ENCODE data around the gene TSPAN7.

Gene TSPAN7

DNA sequence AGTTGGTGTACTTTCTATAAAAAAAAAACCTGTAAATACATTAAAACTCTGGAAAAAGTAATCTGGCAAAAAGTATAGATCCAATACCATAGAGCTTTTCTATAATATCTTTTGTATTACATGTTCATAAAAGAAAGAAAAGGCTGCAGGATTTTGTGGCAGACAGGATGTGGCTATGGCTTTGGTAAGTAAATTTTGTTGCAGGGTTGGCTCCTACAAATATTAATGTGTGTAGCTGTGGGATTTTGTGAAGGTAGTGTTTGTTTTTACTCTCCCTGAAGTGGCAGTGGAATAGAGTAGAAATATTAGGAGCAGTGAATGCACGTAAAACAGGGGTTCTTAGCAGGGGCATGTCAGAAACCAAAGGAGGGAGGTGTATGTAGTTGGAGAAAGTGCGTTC, 84.8 kb downstream of the TSPAN7 start:
- no peak for DNase-seq (ENCODE audit: low read depth in 2 of 2)

DNA sequence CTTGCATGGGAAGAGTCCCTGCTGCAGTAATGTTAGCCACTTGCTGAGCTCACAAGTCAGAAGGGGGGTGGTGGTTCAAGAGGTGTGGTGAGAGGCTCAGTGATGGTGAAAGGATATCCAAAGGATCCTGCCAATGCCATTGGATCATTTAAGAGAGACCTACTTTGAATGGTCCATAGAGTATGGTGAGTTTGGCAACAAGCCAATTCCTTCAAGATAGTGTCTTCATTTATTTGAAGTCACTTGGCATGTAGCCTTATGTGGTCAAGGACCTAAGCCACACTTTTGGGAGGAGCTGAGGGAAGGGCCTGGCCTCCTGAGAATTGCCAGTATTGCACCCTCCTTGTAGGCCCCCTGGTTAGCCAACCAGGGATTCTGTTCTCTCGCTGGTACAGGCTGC, 87.9 kb downstream of the TSPAN7 start:
- no peak for DNase-seq (ENCODE audit: low read depth in 2 of 2)

DNA sequence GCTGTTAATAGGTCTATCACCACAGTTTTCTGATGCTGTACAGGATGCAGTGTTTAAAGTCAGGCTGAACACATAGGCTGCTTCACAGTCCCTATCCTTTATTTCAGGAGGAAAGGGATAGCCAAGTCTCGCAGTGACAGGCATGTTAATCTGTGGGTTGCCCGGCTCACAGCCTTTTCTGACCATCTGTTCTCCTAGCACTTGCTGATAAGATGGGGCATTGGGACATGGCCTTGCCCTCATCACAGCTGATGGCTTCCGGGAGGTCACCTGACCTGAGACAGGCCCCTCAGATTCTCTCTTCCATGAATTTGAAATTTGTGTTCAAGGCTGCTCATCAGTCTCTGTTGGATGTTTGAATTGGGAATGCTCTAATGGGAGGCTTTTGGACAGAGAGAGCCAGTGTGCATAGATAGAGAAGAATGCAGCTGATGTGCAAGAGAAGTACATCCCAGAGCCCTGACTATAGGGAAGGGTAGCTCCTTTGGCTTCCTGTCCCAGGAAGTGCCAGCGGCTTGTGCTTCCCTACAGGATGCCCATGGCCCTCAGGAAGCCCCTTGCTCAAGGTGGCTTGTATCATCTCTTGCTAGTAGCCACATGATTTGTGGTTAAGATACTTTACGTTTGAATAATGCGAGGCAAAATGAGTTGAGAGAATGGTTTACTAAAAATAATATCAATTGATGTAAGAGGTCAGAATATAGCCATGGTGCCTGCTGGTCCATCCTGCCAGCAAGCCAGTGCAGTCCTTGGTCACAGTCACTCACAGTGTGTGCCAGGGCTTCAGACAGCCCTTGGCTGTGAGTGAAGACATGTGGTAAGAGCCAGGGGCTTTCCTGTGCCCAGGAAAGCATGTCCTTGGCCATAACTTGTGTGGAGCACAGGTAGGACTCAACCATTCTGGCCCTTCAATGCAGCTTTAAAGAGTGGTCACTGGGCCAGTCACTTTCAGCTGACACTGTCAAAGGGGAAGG, 88.6 kb downstream of the TSPAN7 start:
- no peak for DNase-seq (ENCODE audit: low read depth in 2 of 2)

DNA sequence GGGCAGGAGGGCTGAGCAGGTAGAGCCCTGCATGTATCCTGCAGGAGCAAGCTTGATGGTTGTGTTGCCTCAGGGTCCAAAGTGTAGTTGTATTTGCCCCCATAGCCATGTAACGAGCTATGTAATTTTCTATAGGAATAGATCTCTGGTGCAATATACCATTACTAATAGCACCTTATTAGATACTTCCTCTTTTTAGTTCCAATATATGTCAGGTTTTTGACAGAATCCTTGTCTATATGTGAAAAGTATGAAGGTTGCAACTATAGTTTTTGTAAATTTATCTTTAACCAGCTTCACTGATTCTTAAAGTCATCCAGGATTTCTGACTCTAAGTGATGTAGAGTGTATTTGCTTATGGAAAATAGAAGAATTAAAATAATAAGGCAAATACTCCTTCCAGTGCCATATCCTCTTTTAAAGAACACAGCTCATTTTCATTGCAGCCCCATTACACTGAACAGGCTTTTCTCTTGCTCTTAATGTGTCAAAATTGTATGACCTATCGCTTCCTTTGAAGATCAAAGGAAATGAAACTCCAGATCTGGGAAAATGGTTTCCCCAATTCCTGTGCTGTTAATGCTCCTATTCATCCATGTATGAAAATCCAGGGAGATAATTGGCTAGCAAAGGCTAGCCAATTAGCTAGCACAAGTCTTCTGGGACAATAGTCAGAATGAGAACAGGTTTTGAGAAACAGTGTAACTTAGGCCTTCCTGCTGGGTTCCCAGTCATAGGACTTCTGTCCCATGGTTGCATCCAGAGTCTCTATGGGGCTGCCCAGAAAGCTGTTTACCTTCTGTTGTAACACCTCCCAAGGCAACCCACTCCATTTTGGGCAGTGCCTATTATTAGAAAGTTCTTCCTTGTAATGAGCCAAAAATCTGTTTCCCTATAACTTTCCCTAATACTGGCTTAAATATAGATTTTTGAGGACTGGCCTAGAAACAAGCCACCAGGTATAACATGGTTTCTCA, 90.6 kb downstream of the TSPAN7 start:
- DNase-seq (ENCODE audit: low read depth in 2 of 2) = no peak

DNA sequence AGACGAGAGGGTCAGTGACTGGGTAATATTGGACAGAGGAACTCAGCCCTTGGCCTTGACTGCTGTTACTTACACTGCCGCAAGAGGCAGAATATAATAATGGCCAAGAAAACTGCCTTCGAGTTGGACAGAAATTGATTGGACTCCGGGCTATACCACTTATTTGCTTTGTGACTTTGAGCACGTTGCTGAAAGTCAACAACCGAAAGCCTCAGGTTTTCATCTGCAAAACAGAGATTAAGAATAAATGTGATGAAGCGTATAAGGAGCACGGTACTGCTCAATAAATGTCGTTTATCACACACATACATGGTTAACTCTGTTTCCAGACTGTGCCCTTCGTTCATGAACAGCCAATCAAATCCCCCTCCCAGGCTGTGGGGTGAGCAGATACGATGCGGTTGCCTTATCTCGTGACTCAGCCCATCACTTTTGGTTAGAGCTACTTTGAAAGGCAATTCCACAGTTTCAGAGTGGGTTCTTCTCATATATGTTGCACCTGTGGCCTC, 91.6 kb downstream of the TSPAN7 start:
- no peak for DNase-seq (ENCODE audit: low read depth in 2 of 2)

- no peak for DNase-seq (ENCODE audit: low read depth in 2 of 2)
These were observed 93.0 kb downstream of the TSPAN7 start for GRCh38 chrX:38654302-38654701.

DNA sequence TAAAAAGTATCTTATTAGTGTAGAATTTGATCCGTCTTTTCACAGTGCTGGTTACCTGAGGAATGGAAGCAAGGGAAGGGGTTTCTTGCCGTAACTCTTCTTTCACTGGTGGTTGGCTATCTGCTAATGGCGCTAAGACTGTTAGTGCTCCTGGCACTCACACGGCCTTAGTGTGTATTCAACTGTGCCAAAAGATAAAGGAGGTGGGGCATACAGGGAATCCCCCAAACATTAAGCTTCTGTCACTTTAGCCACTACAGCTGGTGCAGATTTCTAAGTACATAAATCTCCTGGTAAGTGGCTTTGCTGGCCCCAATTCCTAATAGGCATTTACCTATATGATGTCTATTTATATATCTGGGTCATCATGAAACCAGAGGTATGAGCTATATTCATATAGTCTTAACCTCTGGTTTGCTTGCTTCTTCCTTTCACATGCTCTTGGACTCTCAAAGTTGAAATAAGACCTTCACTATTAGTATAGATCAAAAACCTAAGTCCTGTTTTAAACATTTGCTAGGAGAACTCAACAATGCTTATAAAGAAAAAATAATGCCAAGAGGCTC, 95.1 kb downstream of the TSPAN7 start:
- DNase-seq (ENCODE audit: low read depth in 2 of 2) = no peak

GRCh38 chrX:38657562-38657961, 96.2 kb downstream of the TSPAN7 start:
- no peak for DNase-seq (ENCODE audit: low read depth in 2 of 2)

DNA sequence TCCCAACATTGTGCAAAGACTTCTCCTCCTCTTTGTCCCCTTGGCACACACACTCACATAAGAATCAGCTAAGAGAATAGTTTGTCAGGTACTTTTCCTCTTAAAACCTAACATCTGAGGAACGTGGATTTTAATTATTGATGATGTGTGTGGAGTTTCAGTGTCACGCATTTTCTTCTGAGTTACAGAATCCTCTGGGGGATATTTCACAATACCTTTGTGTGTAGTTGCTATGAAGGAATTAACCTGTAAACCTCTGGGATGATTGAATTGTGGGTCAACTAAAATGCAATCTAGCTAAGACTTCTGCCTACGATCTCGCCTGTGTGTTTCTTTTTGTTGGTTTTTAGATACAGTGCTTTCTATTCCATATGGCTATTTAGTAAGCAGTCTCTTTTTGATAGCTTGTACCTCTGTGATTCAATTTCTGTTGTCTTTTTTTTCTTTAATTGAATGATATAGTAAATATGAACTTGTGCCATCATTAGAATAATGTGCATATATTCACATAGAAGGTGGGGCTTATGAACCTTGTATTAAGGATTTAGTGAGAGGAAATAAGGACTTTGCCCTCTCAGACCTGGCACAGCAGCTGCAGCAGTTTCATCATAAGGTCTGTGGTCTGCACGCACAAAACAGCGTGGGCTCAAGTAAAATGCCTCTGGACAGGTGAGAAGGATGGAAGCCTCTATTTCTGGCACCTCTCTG, 99.2 kb downstream of the TSPAN7 start:
- DNase-seq (ENCODE audit: low read depth in 2 of 2) = no peak

DNA sequence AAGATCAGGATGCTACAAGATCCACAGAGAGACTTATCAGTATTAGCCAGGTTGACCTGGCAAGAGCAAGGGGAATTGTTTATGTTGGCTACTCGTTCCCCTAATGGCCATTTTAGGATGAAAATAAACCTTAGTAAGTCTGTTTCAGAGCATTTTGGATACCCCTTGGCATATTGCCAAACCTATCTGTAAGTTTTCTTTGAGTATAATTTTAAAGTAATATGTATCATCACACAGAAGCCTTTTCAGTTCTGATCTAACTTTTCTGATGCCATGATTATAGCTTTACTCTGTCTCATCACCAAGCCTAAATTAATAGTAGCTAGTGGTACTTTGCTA, 99.7 kb downstream of the TSPAN7 start:
- no peak for DNase-seq (ENCODE audit: low read depth in 2 of 2)

GRCh38 chrX:38661561-38661960, 100.2 kb downstream of the TSPAN7 start:
- no peak for DNase-seq (ENCODE audit: low read depth in 2 of 2)

DNA sequence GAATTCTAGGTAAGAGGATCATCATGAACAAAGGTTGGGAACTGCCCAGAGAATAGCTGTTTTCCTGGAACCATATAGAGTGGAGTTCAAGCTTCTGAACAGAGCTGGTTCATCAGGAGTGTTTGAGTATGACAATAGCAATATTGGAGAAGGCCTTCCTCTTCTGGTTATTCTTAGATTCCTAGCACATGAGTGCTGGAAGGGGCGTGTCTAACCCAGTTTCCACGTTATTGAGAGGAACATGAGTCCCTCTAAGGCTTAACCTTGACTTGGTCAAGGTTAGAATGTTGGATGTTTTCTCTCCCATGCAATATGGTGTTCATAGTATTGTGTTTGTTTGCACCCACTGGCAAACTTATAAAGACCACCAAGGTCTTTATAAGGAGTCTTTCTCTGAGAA, 101.3 kb downstream of the TSPAN7 start:
- DNase-seq (ENCODE audit: low read depth in 2 of 2) = no peak

GRCh38 chrX:38664285-38664684, 102.9 kb downstream of the TSPAN7 start:
- DNase-seq (ENCODE audit: low read depth in 2 of 2) = no peak

GRCh38 chrX:38666909-38667308, 105.6 kb downstream of the TSPAN7 start:
- DNase-seq (ENCODE audit: low read depth in 2 of 2) = no peak

DNA sequence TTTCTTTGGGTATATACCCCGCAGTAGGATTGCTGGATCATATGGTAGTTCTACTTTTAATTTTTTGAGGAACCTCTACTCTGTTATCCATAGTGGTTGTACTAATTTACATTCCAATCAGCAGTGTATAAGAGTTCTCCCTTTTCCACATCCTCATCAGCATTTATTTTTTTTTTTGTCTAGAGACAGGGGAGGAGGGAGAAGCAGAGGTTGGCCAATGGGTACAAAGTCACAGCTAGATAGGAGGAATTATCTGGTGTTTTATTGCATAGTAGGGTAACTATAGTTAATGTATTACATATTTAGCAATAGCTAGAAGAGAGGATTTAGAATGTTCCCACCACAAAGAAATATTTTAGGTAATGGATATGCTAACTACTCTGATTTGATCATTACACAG, 107.4 kb downstream of the TSPAN7 start:
- DNase-seq (ENCODE audit: low read depth in 2 of 2) = no peak

- no peak for DNase-seq (ENCODE audit: low read depth in 2 of 2)
These were observed 108.1 kb downstream of the TSPAN7 start for GRCh38 chrX:38669428-38669827.

- DNase-seq (ENCODE audit: low read depth in 2 of 2) = no peak
These were observed 111.3 kb downstream of the TSPAN7 start for GRCh38 chrX:38672646-38673045.

DNA sequence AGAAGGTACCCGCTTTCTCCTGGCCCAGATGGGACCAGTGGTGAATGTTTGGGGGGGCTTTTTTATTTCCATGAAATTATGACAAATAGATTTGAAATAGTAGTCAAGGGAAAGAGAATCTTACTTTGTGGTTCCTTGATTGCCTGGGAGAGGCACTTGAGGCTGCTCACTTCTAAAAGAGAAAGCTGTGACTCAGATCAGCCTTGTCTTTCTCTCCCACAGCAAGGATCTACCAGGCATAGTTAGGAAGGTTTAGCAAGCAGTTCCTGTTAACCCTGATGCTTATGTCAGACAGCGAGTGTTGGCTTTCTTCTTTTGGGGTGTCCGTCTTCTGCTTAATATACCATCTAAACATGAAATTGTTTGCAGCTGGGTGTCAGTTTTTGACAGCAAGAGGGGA, 114.5 kb downstream of the TSPAN7 start:
- DNase-seq (ENCODE audit: low read depth in 2 of 2) = no peak

DNA sequence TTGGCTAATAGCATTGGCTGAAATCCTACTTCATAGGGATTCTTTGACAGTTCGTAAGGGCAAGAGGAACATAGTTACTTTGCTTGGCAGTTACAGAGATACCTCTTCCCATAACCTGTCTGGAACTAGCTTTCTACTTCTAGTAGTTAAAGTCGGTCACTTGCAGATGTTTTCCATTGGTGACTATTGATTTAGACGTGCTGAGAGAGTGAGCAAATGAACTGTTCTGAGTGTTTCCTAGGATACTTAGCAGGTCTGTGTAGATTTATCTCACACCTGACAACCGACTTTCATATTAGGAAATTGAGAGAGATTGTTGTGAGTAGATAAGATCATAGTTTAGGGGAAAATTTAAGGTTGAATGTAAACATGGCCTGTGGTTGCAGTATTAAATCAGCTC, 116.8 kb downstream of the TSPAN7 start:
- DNase-seq (ENCODE audit: low read depth in 2 of 2) = no peak

DNA sequence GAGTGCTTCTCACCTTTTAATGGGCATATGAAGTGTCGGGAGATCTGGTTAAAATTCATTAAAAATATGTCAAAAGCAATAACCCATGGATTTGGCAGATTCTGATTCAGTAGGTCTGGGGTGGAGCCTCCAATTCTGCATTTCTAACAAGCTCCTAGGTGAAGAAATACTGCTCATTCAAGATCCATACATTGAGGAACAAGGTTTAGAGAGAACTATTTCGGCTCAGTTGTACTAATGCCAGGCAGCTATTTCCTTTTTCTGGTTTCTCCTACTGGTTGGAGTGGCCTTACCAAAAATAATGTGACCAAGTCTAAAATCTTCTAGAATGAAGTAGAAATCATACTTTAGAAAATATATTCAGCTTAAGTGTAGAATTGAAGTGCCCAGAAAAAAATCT, 117.5 kb downstream of the TSPAN7 start:
- no peak for DNase-seq (ENCODE audit: low read depth in 2 of 2)

- no peak for DNase-seq (ENCODE audit: low read depth in 2 of 2)
These were observed 118.4 kb downstream of the TSPAN7 start for GRCh38 chrX:38679695-38680094.

All from stimulated activated CD4-positive, alpha-beta T cell treated with anti-CD3 and anti-CD28 coated beads, Interleukin-15, amount 100 ng/mL, for 48 hours (primary cell).